PC-3 (cell line): ENCODE results near the gene EPM2A. TPM values are rescaled to one million over a fixed set of nuclear protein-coding genes. Genes with fewer than 3 reads are reported as not detected.
A peak's percentile ranks its signal among the peaks of the same experiment; 100 is the strongest.

Experiments used
- ATAC-seq: fragments of 200-7000 bp; cut with Tn5 transposase; 2 replicates; pipeline ENCODE4 v1.9.1; 2020; ENCODE audit warnings: mild to moderate bottlenecking, moderate library complexity
- BruUV-seq: library from RNA; stranded (reverse); fragments of 400-500 nt; replicated peaks from 2 replicates; lab custom pipeline; 2021; lab: Mats Ljungman, UMichigan
- CTCF ChIA-PET: fragments of 300-600 bp; sonication (Branson Sonifier 250); formaldehyde crosslinking; loops from one replicate; lab custom pipeline; 2022; ENCODE audit warnings: antibody characterized with exemption; lab: Charles Lee
- POLR2A ChIA-PET: fragments of 300-600 bp; sonication (Branson Sonifier 250); formaldehyde crosslinking; loops from one replicate; lab custom pipeline; 2022; ENCODE audit warnings: antibody characterized with exemption; ENCODE audit not compliant: unreplicated experiment; lab: Charles Lee
- DNase-seq: peaks from one replicate; pipeline ENCODE4 v3.0.0-alpha.2; 2015
- H2AFZ ChIP-seq: fragments of 300-600 bp; sonication (generic); 2 replicates; pipeline ENCODE4 v1.6.0; 2016; ENCODE audit warnings: antibody characterized with exemption, low read length
- H3F3A ChIP-seq: fragments of 300-600 bp; sonication (generic); one replicate; pipeline ENCODE4 v1.6.0; 2017; ENCODE audit warnings: antibody characterized with exemption, low read length, control low read depth, mild to moderate bottlenecking; ENCODE audit not compliant: unreplicated experiment
- H3K27ac ChIP-seq: fragments of 300-600 bp; sonication (generic); 2 replicates; pipeline ENCODE4 v1.5.1; 2016; ENCODE audit warnings: mild to moderate bottlenecking, low read length
- H3K27me3 ChIP-seq: fragments of 300-600 bp; sonication (generic); 2 replicates; pipeline ENCODE4 v1.6.1; 2016; ENCODE audit warnings: low read length, mixed read lengths
- H3K36me3 ChIP-seq: fragments of 300-600 bp; sonication (generic); 2 replicates; pipeline ENCODE4 v1.6.1; 2016; ENCODE audit warnings: low read depth, mixed run types, low read length, mixed read lengths
- H3K4me1 ChIP-seq: fragments of 300-600 bp; sonication (generic); 2 replicates; pipeline ENCODE4 v1.5.1; 2016; ENCODE audit warnings: low read length; ENCODE audit not compliant: insufficient read depth
- H3K4me2 ChIP-seq: fragments of 300-600 bp; sonication (generic); 2 replicates; pipeline ENCODE4 v1.6.0; 2016; ENCODE audit warnings: low read length
- H3K4me3 ChIP-seq: fragments of 300-600 bp; sonication (generic); 2 replicates; pipeline ENCODE4 v1.5.1; 2016; ENCODE audit warnings: mild to moderate bottlenecking, low read length, mixed read lengths
- H3K79me2 ChIP-seq: fragments of 300-600 bp; sonication (generic); 2 replicates; pipeline ENCODE4 v1.6.1; 2017; ENCODE audit warnings: low read length, mixed read lengths
- H3K9ac ChIP-seq: fragments of 300-600 bp; sonication (generic); 2 replicates; pipeline ENCODE4 v1.6.0; 2016; ENCODE audit warnings: mild to moderate bottlenecking, low read length
- H3K9me2 ChIP-seq: fragments of 300-600 bp; sonication (generic); replicated peaks from 2 replicates; pipeline ENCODE4 v1.6.1; 2016; ENCODE audit warnings: mixed run types, low read length, mixed read lengths
- H3K9me3 ChIP-seq: fragments of 300-600 bp; sonication (generic); 2 replicates; pipeline ENCODE4 v1.6.1; 2016; ENCODE audit warnings: low read length, mixed read lengths
- H4K20me1 ChIP-seq: fragments of 300-600 bp; sonication (generic); 2 replicates; pipeline ENCODE4 v1.6.1; 2016; ENCODE audit warnings: low read length, mixed read lengths
- CTCF ChIP-seq: fragments of 300-600 bp; sonication (generic); conservative IDR thresholded peaks from 2 replicates; pipeline ENCODE4 v1.5.1; 2017; ENCODE audit warnings: antibody characterized with exemption, low read depth, mild to moderate bottlenecking, low read length
- EZH2 ChIP-seq: fragments of 300-600 bp; sonication (generic); IDR thresholded peaks from one replicate; pipeline ENCODE4 v1.6.1; 2017; ENCODE audit warnings: antibody characterized with exemption, mild to moderate bottlenecking, low read length; ENCODE audit not compliant: unreplicated experiment
- EZH2phosphoT487 ChIP-seq: fragments of 300-600 bp; sonication (generic); IDR thresholded peaks from 2 replicates; pipeline ENCODE4 v1.6.1; 2018; ENCODE audit warnings: mild to moderate bottlenecking, antibody characterized with exemption, low read length, borderline replicate concordance
- intact Hi-C: fragments of 100-400 bp; cut with micrococcal nuclease; formaldehyde crosslinking; loops from 2 replicates; pipeline ENCODE4 v1.9.0; 2023
- total RNA-seq: library from RNA; depleted of rRNA; stranded (reverse); fragments of >200 nt; gene quantifications from 2 replicates; pipeline ENCODE4 v1.2.3, GENCODE V29; 2014

Gene EPM2A
- total RNA-seq, 1 experiment from 2014 or later: 2.9 TPM

- H2AFZ ChIP-seq: no peak overlapping the region
- H3F3A ChIP-seq: no peaks in the 10 kb centered on the region
- no peaks in the 10 kb centered on the region for H4K20me1 ChIP-seq
- no peaks in the 10 kb centered on the region for H3K9me3 ChIP-seq
- BruUV-seq: no TSS peak
- intact Hi-C loops: loop anchor here (2.0 to 5.0 kb wide), 2 partner anchors 81 to 153 kb away; partner anchors contain the start of gene FBXO30
- peak overlapping the region; percentile 83 for H3K4me2 ChIP-seq
- H3K36me3 ChIP-seq: no peaks in the 10 kb centered on the region
- POLR2A ChIA-PET: no interaction called here
- CTCF ChIA-PET: no interaction called here
- H3K27ac ChIP-seq: no peak overlapping the region
- DNase-seq (no peak), ATAC-seq (no peak)
- no peaks in the 10 kb centered on the region for H3K9me2 ChIP-seq
- H3K79me2 ChIP-seq: no peaks in the 10 kb centered on the region
- H3K27me3 ChIP-seq: no peaks in the 10 kb centered on the region
- no peak overlapping the region for H3K9ac ChIP-seq
- TF ChIP-seq EZH2 (no peak), CTCF (no peak), EZH2phosphoT487 (no peak)
- peaks cover 13% of the 10 kb centered on the region; the same call in 1 of the 2 replicates for H3K4me1 ChIP-seq
- peak overlapping the region; percentile 81 for H3K4me3 ChIP-seq
These were observed 1.5 kb downstream of the EPM2A start for GRCh38 chr6:145733810-145734209.

GRCh38 chr6:145733207-145733606 lies 2.1 kb downstream of the EPM2A start:
- Histone ChIP-seq H3F3A (no peaks in the 10 kb centered on the region), H3K4me3 (no peak overlapping the region), H2AFZ (no peak overlapping the region), H3K9me2 (no peaks in the 10 kb centered on the region), H4K20me1 (no peaks in the 10 kb centered on the region), H3K27ac (no peak overlapping the region), H3K79me2 (no peaks in the 10 kb centered on the region), H3K36me3 (no peaks in the 10 kb centered on the region), H3K9ac (no peak overlapping the region), H3K4me2 (no peak overlapping the region), H3K9me3 (no peaks in the 10 kb centered on the region), H3K4me1 (peaks cover 13% of the 10 kb centered on the region; the same call in 1 of the 2 replicates), H3K27me3 (no peaks in the 10 kb centered on the region)
- intact Hi-C loops: loop anchor here (5.0 kb wide), 1 partner anchor 154 kb away; no protein-coding TSS in a partner anchor
- DNase-seq (no peak), ATAC-seq (no peak)
- ChIA-PET CTCF (no interaction called here), POLR2A (interaction anchor here (0.5 kb wide), 1 partner anchor 498 kb away, joined by 4 read pairs; no protein-coding TSS in a partner anchor)
- no TSS peak for BruUV-seq
- TF ChIP-seq EZH2 (no peak), CTCF (no peak), EZH2phosphoT487 (no peak)

- H3K4me1 ChIP-seq: peaks cover 12% of the 10 kb centered on the region; the same call in 1 of the 2 replicates
- no peak overlapping the region for H2AFZ ChIP-seq
- no peak overlapping the region for H3K27ac ChIP-seq
- DNase-seq: no peak
- ChIA-PET CTCF (no interaction called here), POLR2A (no interaction called here)
- H3F3A ChIP-seq: no peaks in the 10 kb centered on the region
- no peaks in the 10 kb centered on the region for H3K79me2 ChIP-seq
- no peaks in the 10 kb centered on the region for H4K20me1 ChIP-seq
- BruUV-seq: no TSS peak
- H3K36me3 ChIP-seq: no peaks in the 10 kb centered on the region
- H3K4me2 ChIP-seq: no peak overlapping the region
- no peak overlapping the region for H3K9ac ChIP-seq
- H3K9me2 ChIP-seq: no peaks in the 10 kb centered on the region
- no peaks in the 10 kb centered on the region for H3K9me3 ChIP-seq
- no peak for ATAC-seq
- H3K4me3 ChIP-seq: no peak overlapping the region
- TF ChIP-seq EZH2: no peak
- TF ChIP-seq EZH2phosphoT487: no peak
- TF ChIP-seq CTCF: no peak
- intact Hi-C loops: loop anchor here (5.0 kb wide), 1 partner anchor 156 kb away; no protein-coding TSS in a partner anchor
- no peaks in the 10 kb centered on the region for H3K27me3 ChIP-seq
These were observed 3.9 kb downstream of the EPM2A start for GRCh38 chr6:145731447-145731846.
